Activated B cell treated with CpG ODN at 0.5 μM for 24 hours (primary cell): ENCODE results near the gene STARD13. TPM values are rescaled to one million over a fixed set of nuclear protein-coding genes. Genes with fewer than 3 reads are reported as not detected.

Experiments
- ATAC-seq: fragments of 200-7000 bp; cut with Tn5 transposase; one replicate; pipeline ENCODE4 v1.10.0; 2021; ENCODE audit warnings: low read depth, mild to moderate bottlenecking, moderate library complexity
- CTCF ChIA-PET: fragments of 350-600 bp; sonication (Branson Sonifier 250); formaldehyde crosslinking; loops from one replicate; lab custom pipeline; 2021; ENCODE audit warnings: antibody characterized with exemption; lab: Charles Lee
- POLR2A ChIA-PET: fragments of 350-600 bp; sonication (Branson Sonifier 250); formaldehyde crosslinking; loops from one replicate; lab custom pipeline; 2021; ENCODE audit warnings: antibody characterized with exemption; lab: Charles Lee
- DNase-seq: peaks from one replicate; pipeline ENCODE4 v3.0.0; 2022
- H3K27ac Mint-ChIP-seq: one replicate; pipeline ENCODE4 v1.8.0; 2020; ENCODE audit warnings: mixed read lengths
- H3K27me3 Mint-ChIP-seq: one replicate; pipeline ENCODE4 v1.8.0; 2021; ENCODE audit warnings: mixed read lengths
- H3K36me3 Mint-ChIP-seq: one replicate; pipeline ENCODE4 v1.8.0; 2021; ENCODE audit warnings: low read depth, mixed read lengths
- H3K4me1 Mint-ChIP-seq: one replicate; pipeline ENCODE4 v1.8.0; 2021; ENCODE audit warnings: mixed read lengths
- H3K4me3 Mint-ChIP-seq: one replicate; pipeline ENCODE4 v1.8.0; 2020; ENCODE audit warnings: mild to moderate bottlenecking, mixed read lengths
- H3K9me3 Mint-ChIP-seq: one replicate; pipeline ENCODE4 v1.8.0; 2020; ENCODE audit warnings: mixed read lengths
- intact Hi-C: fragments of 100-400 bp; cut with micrococcal nuclease; formaldehyde crosslinking; loops from one replicate; pipeline ENCODE4 v1.15.1; 2024
- total RNA-seq: library from RNA; stranded (reverse); gene quantifications from 2 replicates; pipeline ENCODE4 v1.2.3, GENCODE V29; 2022
- TF ChIP-seq, protein P1 (sequence below): fragments of 200-600 bp; IDR thresholded peaks from one replicate; pipeline ENCODE4 v1.8.0; 2022; ENCODE audit warnings: antibody characterized with exemption, mild to moderate bottlenecking

Gene STARD13
- total RNA-seq, 1 donor from 2014 or later, result 0.13 TPM

DNA sequence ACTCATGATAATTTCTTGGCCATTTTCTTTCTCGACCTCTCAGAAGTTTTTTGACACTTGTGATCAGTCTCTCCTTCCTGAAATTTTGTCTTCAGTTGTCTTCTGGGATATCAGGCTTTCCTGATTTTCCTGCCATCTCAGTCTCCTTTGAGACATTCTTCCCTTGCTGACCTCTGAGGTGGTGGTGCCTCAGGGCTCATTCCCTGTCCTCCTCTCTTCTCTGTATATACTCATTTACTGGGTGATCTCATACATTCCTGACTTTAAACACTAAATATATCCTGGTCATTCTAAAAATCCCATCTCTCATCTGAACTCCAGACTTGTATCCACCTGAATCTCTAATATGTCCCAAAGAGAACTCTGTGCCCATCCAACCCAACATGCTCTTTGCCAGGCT is 31.3 kb upstream of the STARD13 start:
- no peak overlapping the region for H3K27ac Mint-ChIP-seq
- POLR2A ChIA-PET, result no interaction called here
- DNase-seq (no peak), ATAC-seq (no peak)
- H3K9me3 Mint-ChIP-seq, result no peaks in the 10 kb centered on the region
- no peak overlapping the region for H3K4me3 Mint-ChIP-seq
- H3K36me3 Mint-ChIP-seq, result no peaks in the 10 kb centered on the region
- no peaks in the 10 kb centered on the region for H3K4me1 Mint-ChIP-seq
- H3K27me3 Mint-ChIP-seq, result peaks cover 1% of the 10 kb centered on the region
- CTCF ChIA-PET, result no interaction called here
- TF ChIP-seq, protein P1, sequence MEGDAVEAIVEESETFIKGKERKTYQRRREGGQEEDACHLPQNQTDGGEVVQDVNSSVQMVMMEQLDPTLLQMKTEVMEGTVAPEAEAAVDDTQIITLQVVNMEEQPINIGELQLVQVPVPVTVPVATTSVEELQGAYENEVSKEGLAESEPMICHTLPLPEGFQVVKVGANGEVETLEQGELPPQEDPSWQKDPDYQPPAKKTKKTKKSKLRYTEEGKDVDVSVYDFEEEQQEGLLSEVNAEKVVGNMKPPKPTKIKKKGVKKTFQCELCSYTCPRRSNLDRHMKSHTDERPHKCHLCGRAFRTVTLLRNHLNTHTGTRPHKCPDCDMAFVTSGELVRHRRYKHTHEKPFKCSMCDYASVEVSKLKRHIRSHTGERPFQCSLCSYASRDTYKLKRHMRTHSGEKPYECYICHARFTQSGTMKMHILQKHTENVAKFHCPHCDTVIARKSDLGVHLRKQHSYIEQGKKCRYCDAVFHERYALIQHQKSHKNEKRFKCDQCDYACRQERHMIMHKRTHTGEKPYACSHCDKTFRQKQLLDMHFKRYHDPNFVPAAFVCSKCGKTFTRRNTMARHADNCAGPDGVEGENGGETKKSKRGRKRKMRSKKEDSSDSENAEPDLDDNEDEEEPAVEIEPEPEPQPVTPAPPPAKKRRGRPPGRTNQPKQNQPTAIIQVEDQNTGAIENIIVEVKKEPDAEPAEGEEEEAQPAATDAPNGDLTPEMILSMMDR, result no peak
- intact Hi-C loops, result no loop called here

DNA sequence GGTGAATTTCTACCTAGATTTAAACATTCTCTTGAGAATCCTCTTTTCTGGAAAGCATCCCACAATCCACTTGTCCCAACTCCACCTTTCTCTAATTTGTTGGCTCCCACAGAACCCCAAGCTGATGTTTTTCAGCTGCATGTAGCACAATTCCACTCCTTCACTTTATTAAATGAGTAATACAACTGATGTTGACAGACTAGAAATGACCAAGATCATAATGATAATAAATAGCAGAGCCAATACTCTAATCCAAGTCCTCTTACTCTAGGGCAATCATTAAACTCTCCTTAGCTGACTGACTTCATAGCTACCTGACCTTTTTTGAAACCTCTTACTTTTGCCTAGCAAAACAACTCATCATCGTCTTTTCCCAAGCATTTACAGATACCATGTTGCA is 27.9 kb upstream of the STARD13 start:
- no peaks in the 10 kb centered on the region for H3K36me3 Mint-ChIP-seq

DNA sequence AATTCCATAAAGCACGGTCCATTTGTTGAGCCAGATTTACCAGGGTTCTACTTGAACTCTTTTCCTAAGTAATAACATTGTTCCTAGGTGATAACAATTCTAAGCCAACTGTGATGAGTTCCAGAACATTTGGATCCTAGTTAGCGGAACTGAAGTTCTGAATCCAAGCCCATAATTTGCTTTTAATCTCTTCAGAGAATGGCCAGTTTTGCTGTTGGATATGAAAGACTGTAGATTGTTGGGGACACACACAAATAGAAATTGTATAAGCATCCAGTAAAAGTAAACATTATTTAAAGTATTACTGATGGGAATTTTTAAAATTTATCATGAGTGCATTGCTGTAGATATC is 27.3 kb upstream of the STARD13 start:
- H3K36me3 Mint-ChIP-seq, result no peaks in the 10 kb centered on the region
- POLR2A ChIA-PET, result no interaction called here
- no peak for DNase-seq
- H3K27me3 Mint-ChIP-seq, result no peaks in the 10 kb centered on the region
- CTCF ChIA-PET, result no interaction called here
- no peak for ATAC-seq
- no peaks in the 10 kb centered on the region for H3K4me1 Mint-ChIP-seq
- no peak overlapping the region for H3K27ac Mint-ChIP-seq
- intact Hi-C loops, result no loop called here
- no peaks in the 10 kb centered on the region for H3K9me3 Mint-ChIP-seq
- TF ChIP-seq, protein P1, result no peak
- no peak overlapping the region for H3K4me3 Mint-ChIP-seq

More for the DNA sequence above, 27.9 kb upstream of the STARD13 start:
- ChIA-PET CTCF (no interaction called here), POLR2A (no interaction called here)
- Mint-ChIP-seq H3K27me3 (no peaks in the 10 kb centered on the region), H3K9me3 (no peaks in the 10 kb centered on the region), H3K4me1 (no peaks in the 10 kb centered on the region), H3K27ac (no peak overlapping the region), H3K4me3 (no peak overlapping the region)
- intact Hi-C loops, result no loop called here
- DNase-seq (no peak), ATAC-seq (no peak)
- TF ChIP-seq, protein P1, result no peak

DNA sequence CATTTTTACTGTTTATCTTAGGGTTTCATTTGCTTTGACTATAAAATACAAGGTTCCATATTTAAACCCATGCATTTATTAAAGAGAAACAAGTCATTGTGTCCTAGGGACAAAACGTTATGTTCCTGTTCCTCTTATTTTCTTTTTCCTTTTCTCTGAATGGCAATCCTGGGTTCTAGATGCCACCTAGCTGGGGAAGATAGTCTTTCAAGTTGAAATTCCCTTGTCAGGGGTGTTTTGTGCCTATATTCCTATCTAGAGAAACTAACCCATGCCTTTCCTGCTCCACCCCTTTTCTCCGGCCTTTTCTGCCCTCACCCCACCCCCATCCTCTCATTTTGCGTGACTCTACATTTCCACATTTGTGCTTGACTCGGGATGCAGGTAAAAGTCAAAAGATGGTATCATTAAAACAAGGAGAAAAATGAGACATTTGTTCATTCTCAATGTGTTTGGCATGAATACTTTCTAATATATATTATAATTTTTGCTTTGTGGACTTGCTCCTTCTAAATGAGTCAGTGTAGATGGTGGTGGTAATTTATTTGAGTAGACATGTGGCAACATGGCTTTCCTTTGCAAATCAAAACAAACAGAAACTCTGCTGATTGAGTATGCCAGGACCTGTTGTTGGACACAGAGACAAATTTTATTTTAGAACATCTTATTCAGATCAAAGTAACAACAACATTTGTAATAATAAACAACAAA is 26.8 kb upstream of the STARD13 start:
- ATAC-seq (no peak), DNase-seq (no peak)
- intact Hi-C loops, result no loop called here
- ChIA-PET POLR2A (no interaction called here), CTCF (no interaction called here)
- TF ChIP-seq, protein P1, result no peak
- H3K9me3 Mint-ChIP-seq, result peaks cover 3% of the 10 kb centered on the region
- H3K36me3 Mint-ChIP-seq, result no peaks in the 10 kb centered on the region
- no peak overlapping the region for H3K27ac Mint-ChIP-seq
- H3K4me3 Mint-ChIP-seq, result no peak overlapping the region
- H3K27me3 Mint-ChIP-seq, result no peaks in the 10 kb centered on the region
- no peaks in the 10 kb centered on the region for H3K4me1 Mint-ChIP-seq

DNA sequence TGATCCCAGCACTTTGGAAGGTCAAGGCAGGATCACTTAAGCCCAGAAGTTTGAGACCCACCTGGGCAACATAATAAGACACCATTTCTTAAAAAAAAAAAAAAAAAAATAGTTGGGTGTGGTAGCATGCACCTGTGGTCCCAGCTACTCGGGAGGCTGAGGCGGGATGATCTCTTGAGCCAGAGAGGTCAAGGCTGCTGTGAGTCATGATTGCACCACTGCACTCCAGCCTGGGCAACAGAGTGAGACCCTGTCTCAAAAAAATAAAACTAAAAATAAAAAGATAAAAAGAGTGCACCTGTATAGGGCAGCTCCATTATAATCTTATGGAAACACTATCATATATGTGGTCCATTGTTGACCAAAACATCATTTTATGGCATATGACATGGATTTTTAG is 25.5 kb upstream of the STARD13 start:
- Mint-ChIP-seq H3K4me1 (no peaks in the 10 kb centered on the region), H3K4me3 (no peak overlapping the region), H3K36me3 (no peaks in the 10 kb centered on the region), H3K27me3 (no peaks in the 10 kb centered on the region), H3K9me3 (peaks cover 9% of the 10 kb centered on the region), H3K27ac (no peak overlapping the region)
- POLR2A ChIA-PET, result no interaction called here
- TF ChIP-seq, protein P1, result no peak
- CTCF ChIA-PET, result no interaction called here
- intact Hi-C loops, result no loop called here
- DNase-seq, result no peak
- no peak for ATAC-seq
